Loucy (cell line): ENCODE results near the gene MBD3L4.
"Not testable (repeated sequence)": the region's sequence is repeated elsewhere in the genome, so short reads cannot be mapped to it uniquely, and the experiment has no call there.

ENCODE experiments used
- EZH2phosphoT487 ChIP-seq: fragments of 200-600 bp; IDR thresholded peaks from 2 replicates; pipeline ENCODE4 v1.6.1; 2018; ENCODE audit warnings: antibody characterized with exemption, mild to moderate bottlenecking, moderate library complexity, borderline replicate concordance
- TF ChIP-seq, protein P1 (sequence below): fragments of 200-600 bp; sonication (generic); conservative IDR thresholded peaks from 2 replicates; pipeline ENCODE4 v1.5.1; 2014; ENCODE audit warnings: mild to moderate bottlenecking, antibody characterized with exemption, low read length

DNA sequence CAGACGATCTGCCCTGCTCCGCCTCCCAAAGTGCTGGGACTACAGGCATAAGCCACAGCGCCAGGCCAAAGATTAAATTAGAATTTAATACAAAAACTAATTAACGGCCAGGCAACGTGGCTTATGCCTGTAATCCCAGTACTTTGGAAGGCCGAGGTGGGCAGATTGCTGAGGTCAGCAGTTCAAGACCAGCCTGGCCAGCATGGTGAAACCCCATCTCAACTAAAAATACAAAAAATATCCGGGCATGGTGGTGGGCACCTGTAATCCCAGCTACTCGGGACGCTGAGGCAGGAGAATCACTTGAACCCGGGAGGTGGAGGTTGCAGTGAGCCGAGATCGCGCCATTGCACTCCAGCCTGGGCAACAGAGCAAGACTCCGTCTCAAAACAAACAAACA lies 15.7 kb upstream of the MBD3L4 start:
- TF ChIP-seq, protein P1, sequence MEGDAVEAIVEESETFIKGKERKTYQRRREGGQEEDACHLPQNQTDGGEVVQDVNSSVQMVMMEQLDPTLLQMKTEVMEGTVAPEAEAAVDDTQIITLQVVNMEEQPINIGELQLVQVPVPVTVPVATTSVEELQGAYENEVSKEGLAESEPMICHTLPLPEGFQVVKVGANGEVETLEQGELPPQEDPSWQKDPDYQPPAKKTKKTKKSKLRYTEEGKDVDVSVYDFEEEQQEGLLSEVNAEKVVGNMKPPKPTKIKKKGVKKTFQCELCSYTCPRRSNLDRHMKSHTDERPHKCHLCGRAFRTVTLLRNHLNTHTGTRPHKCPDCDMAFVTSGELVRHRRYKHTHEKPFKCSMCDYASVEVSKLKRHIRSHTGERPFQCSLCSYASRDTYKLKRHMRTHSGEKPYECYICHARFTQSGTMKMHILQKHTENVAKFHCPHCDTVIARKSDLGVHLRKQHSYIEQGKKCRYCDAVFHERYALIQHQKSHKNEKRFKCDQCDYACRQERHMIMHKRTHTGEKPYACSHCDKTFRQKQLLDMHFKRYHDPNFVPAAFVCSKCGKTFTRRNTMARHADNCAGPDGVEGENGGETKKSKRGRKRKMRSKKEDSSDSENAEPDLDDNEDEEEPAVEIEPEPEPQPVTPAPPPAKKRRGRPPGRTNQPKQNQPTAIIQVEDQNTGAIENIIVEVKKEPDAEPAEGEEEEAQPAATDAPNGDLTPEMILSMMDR, result not testable (repeated sequence)
- not testable (repeated sequence) for TF ChIP-seq EZH2phosphoT487
